ENCODE measurements around the gene TYRP1.

GRCh38 chr9:12712532-12712931 lies 19.3 kb downstream of the TYRP1 start:
- TF ChIP-seq POLR2A (IDR thresholded peaks at IDR 0.05) (no peak), CTCF (IDR thresholded peaks at IDR 0.05) (no peak), EP300 (IDR thresholded peaks at IDR 0.05) (no peak)

Data from ovary (tissue), 3 donors.